Suprapubic skin (tissue), 4 donors: ENCODE results near the gene TXNDC17. TPM values are rescaled to one million over a fixed set of nuclear protein-coding genes. Genes with fewer than 3 reads are reported as not detected.
"Not testable (repeated sequence)": the region's sequence is repeated elsewhere in the genome, so short reads cannot be mapped to it uniquely, and the experiment has no call there.

ENCODE experiments used
- DNase-seq, 2 donors: peaks; one replicate each; pipeline ENCODE4 v3.0.0-alpha.2; 2019; ENCODE audit warnings: low spot score in 2 of 2
- H3K27ac ChIP-seq: fragments of 200-600 bp; sonication (generic); one replicate; pipeline ENCODE4 v1.5.1; 2019
- H3K27me3 ChIP-seq: fragments of 200-600 bp; sonication (generic); one replicate; pipeline ENCODE4 v1.5.1; 2019
- H3K36me3 ChIP-seq: fragments of 200-600 bp; sonication (generic); one replicate; pipeline ENCODE4 v1.5.1; 2019
- H3K4me1 ChIP-seq: fragments of 200-600 bp; sonication (generic); one replicate; pipeline ENCODE4 v1.5.1; 2019
- H3K4me3 ChIP-seq: fragments of 200-600 bp; sonication (generic); one replicate; pipeline ENCODE4 v1.5.1; 2019; ENCODE audit warnings: mild to moderate bottlenecking
- H3K9me3 ChIP-seq: fragments of 200-600 bp; sonication (generic); one replicate; pipeline ENCODE4 v1.5.1; 2019
- EP300 ChIP-seq: sonication (generic); formaldehyde crosslinking; IDR thresholded peaks from one replicate; pipeline ENCODE4 v1.6.1; 2017; ENCODE audit warnings: antibody characterized with exemption
- POLR2A ChIP-seq, 2 donors: fragments of 450-650 bp; IDR thresholded peaks; one replicate each; pipeline ENCODE4 v1.6.1; 2017; ENCODE audit warnings: antibody characterized with exemption in 2 of 2, mild to moderate bottlenecking in 2 of 2, moderate library complexity in 2 of 2
- POLR2AphosphoS5 ChIP-seq, 3 donors: sonication (generic); formaldehyde crosslinking; IDR thresholded peaks; one replicate each; pipeline ENCODE4 v1.6.1; 2017; ENCODE audit warnings: antibody characterized with exemption in 3 of 3
- WGBS: methylation state at CpG from one replicate; pipeline ENCODE4 v1.1.5; 2018; 5-methylcytosine and 5-hydroxymethylcytosine counted together
- total RNA-seq, 4 donors: library from RNA; depleted of rRNA; stranded (reverse); fragments of >200 nt; gene quantifications; one replicate each; pipeline ENCODE4 v1.1.0, GENCODE V29; 2016
- TF ChIP-seq, protein P1 (sequence below), 2 donors: fragments of 200-600 bp in 1 of 2; fragments of 450-650 bp in 1 of 2; sonication (generic) in 1 of 2; IDR thresholded peaks; one replicate each; pipeline ENCODE4 v1.5.1; 2016 to 2019; ENCODE audit warnings: antibody characterized with exemption in 2 of 2, mild to moderate bottlenecking in 1 of 2, moderate library complexity in 1 of 2

Gene TXNDC17
- total RNA-seq, 4 donors from 2014 or later: 30.0 to 153 (median 92.9) TPM

DNA sequence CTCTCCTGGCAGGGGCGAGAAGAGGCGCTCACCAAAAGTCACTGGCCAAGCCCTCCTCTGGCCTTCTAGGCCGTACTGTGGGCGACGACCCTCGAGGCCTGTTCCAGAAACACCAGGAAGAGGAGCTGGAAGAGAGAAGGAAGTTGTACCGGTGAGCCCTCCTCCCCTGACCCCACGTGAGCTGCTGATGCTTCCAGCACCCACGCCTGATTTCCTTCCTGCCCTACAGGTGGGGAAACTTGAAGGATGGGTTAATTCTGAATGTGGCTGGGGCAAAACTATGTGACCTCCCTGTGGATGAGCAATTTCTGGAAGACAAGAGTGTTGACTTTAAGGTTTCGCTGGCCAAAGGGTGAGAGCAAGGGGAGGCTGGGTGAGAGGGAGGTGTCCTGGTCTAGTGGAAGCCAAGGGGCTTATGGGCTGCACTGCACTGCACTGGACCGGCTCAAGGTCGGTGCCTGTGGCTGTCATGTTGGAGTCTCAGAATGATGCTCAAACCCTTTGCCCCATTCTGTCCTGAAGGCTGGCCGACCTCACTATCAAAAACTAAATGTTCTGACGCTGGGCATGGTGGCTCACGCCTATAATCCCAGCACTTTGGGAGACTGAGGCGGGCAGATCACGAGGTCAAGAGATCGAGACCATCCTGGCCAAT lies 16.9 kb downstream of the TXNDC17 start:
- no peak for TF ChIP-seq EP300
- TF ChIP-seq, protein P1, sequence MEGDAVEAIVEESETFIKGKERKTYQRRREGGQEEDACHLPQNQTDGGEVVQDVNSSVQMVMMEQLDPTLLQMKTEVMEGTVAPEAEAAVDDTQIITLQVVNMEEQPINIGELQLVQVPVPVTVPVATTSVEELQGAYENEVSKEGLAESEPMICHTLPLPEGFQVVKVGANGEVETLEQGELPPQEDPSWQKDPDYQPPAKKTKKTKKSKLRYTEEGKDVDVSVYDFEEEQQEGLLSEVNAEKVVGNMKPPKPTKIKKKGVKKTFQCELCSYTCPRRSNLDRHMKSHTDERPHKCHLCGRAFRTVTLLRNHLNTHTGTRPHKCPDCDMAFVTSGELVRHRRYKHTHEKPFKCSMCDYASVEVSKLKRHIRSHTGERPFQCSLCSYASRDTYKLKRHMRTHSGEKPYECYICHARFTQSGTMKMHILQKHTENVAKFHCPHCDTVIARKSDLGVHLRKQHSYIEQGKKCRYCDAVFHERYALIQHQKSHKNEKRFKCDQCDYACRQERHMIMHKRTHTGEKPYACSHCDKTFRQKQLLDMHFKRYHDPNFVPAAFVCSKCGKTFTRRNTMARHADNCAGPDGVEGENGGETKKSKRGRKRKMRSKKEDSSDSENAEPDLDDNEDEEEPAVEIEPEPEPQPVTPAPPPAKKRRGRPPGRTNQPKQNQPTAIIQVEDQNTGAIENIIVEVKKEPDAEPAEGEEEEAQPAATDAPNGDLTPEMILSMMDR (IDR thresholded peaks at IDR 0.05): no peak
- no peak for TF ChIP-seq POLR2AphosphoS5 (IDR thresholded peaks at IDR 0.05)
- no peak for TF ChIP-seq POLR2A (IDR thresholded peaks at IDR 0.05)
- Histone ChIP-seq H3K27me3 (peaks cover 31% of the 10 kb centered on the region), H3K36me3 (no peaks in the 10 kb centered on the region), H3K27ac (no peak overlapping the region), H3K9me3 (no peaks in the 10 kb centered on the region), H3K4me1 (peaks cover 32% of the 10 kb centered on the region), H3K4me3 (peak overlapping the region; percentile 42)
- 71% methylated on average over 12 of the region's 18 CpGs for WGBS
- DNase-seq: no peak

DNA sequence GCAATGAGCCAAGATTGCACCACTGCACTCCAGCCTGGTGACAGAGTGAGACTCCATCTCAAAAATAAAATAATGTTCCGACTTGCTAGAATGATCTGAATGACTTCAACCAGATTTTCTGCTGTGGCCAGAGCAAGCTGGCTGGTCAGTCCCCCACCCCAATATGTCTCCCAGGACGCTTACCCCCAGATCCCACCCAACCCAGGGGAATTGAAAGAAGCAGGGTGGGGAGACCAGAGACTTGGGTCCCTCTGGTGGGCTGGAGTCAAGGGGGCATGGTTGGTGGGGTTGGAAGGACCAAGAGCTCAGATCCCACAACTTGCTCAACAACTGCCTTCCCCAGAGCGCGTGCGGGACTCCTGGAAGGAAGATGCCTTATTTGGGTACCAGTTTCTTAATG lies 17.6 kb downstream of the TXNDC17 start:
- H3K27ac ChIP-seq, DNase-seq, H3K4me3 ChIP-seq, H3K36me3 ChIP-seq, H3K9me3 ChIP-seq: not testable (repeated sequence)
- Histone ChIP-seq H3K4me1 (peaks cover 27% of the 10 kb centered on the region), H3K27me3 (peaks cover 31% of the 10 kb centered on the region)
- 91% methylated on average over 2 of the region's 5 CpGs for WGBS

DNA sequence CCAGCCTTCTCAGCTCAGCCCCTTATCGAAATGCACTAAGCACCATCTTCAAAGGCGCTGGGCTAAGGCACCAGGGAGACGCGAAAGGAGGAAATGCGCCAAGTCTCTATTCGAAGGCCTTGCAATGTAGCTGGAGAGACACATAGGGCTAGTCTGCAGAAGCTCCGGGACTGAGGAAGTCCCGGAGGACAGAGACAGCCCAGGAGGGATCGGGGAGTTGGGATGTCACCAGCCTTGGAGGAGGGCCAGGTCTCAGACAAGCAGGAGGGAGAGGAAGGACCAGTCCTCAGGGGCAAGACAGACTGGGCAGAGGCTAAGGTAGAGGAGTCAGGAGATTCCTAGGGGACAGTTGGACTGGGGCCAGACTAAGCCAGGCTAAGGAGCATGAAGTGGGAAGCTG lies 19.2 kb downstream of the TXNDC17 start:
- TF ChIP-seq EP300 (no peak), POLR2AphosphoS5 (IDR thresholded peaks at IDR 0.05) (no peak), POLR2A (IDR thresholded peaks at IDR 0.05) (no peak)
- TF ChIP-seq, protein P1 (IDR thresholded peaks at IDR 0.05): no peak
- no peak overlapping the region for H3K27ac ChIP-seq

DNA sequence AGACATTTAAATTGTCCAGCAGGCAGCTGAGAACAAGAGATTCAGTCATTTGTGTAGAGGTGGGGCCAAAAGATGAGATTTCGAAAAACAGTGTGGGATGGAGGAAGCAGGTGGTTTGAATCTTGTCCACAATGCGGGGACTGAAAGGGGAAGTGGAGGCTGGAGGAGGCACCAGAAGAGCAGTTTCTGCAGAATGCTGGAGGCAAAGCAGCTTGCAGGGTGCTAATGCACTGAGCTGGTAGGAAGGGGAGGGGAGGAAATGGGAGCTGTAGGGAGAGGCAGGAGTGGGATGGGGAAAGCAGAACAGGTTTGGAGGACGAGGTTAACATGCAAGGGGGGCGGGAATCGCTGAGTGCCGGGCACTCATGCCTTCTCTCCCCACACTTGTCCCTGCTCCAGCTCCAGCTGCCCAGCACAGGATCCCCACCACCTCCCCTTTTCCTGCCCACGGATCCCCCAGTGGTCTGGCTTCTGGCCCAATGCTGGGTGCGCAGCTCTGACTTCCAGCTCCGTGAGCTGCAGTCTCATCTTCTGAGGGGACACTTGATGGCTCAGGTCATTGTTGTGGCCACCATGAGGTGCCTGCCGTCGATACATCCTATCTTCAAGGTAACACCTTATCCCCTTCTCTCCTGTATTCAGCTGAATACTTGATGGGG lies 20.1 kb downstream of the TXNDC17 start:
- peak in 1 of 2 donors; percentile 34 for DNase-seq
- TF ChIP-seq POLR2AphosphoS5 (IDR thresholded peaks at IDR 0.05): no peak
- TF ChIP-seq, protein P1 (IDR thresholded peaks at IDR 0.05): no peak
- Histone ChIP-seq H3K27me3 (peaks cover 21% of the 10 kb centered on the region), H3K36me3 (no peaks in the 10 kb centered on the region), H3K4me1 (peaks cover 9% of the 10 kb centered on the region), H3K9me3 (no peaks in the 10 kb centered on the region), H3K27ac (no peak overlapping the region), H3K4me3 (no peak overlapping the region)
- 43% methylated on average over 11 of the region's 11 CpGs for WGBS

More for the DNA sequence above, 19.2 kb downstream of the TXNDC17 start:
- Histone ChIP-seq H3K27me3 (peaks cover 25% of the 10 kb centered on the region), H3K36me3 (no peaks in the 10 kb centered on the region), H3K4me1 (peaks cover 15% of the 10 kb centered on the region), H3K4me3 (no peak overlapping the region), H3K9me3 (no peaks in the 10 kb centered on the region)
- 82% methylated on average over 9 of the region's 9 CpGs for WGBS
- DNase-seq: no peak

DNA sequence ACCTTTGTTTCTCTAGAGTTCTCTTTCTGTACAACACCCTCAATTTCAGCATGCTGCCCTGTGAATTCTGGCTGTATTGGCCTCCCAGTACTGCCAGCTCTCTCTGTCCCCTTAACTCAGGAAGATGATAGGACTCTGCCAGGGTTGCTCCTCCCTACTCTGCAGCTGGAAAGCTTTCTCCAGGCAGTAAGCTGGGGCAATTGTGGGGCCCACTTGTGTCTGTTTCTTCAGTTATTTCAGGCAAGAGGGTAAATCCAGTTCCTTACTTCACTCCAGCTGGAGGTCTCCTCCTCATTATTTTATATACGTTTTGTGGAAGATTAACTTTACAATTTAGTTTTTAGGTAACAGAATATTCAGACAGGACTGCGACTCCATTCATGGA lies 20.6 kb downstream of the TXNDC17 start:
- DNase-seq: peak in 1 of 2 donors; percentile 5
- no peak for TF ChIP-seq EP300
- TF ChIP-seq POLR2AphosphoS5 (IDR thresholded peaks at IDR 0.05): no peak
- TF ChIP-seq, protein P1 (IDR thresholded peaks at IDR 0.05): no peak
- TF ChIP-seq POLR2A (IDR thresholded peaks at IDR 0.05): no peak
- Histone ChIP-seq H3K9me3 (no peaks in the 10 kb centered on the region), H3K27ac (no peak overlapping the region), H3K36me3 (no peaks in the 10 kb centered on the region), H3K4me1 (peaks cover 9% of the 10 kb centered on the region), H3K27me3 (peaks cover 21% of the 10 kb centered on the region), H3K4me3 (no peak overlapping the region)
- WGBS: 77% methylated on average over 2 of the region's 2 CpGs

DNA sequence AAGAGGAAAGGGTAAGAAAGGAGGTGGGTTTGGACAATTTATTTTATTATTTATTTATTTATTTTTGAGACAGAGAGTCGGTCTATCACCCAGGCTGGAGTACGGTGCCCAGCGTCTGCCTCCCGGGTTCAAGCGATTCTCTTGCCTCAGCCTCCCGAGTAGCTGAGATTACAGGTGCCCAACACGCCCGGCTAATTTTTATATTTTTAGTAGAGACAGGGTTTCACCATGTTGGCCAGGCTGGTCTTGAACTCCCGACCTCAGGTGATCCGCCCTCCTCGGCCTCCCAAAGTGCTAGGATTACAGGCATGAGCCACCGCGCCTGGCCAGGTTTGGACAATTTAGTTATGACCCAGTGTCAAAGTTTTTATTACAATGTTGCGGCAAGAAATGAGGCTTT lies 22.3 kb downstream of the TXNDC17 start:
- H3K27ac ChIP-seq, H3K4me1 ChIP-seq, H3K9me3 ChIP-seq, H3K4me3 ChIP-seq, H3K36me3 ChIP-seq: not testable (repeated sequence)
- WGBS: 93% methylated on average over 14 of the region's 14 CpGs
- peak in 1 of 2 donors; percentile 40 for DNase-seq
- peaks cover 12% of the 10 kb centered on the region for H3K27me3 ChIP-seq
